Neuronal stem cell (in vitro differentiated cells): ENCODE data around the gene PRRT2.
"Not testable (repeated sequence)": the region's sequence is repeated elsewhere in the genome, so short reads cannot be mapped to it uniquely, and the experiment has no call there.

Source experiments
- DNase-seq: peaks from one replicate; pipeline ENCODE4 v3.0.0-alpha.2; 2013; ENCODE audit warnings: low spot score
- H2AFZ ChIP-seq: one replicate; pipeline ENCODE4 v1.6.1; 2013; ENCODE audit warnings: mild to moderate bottlenecking, low read length, inconsistent platforms
- H2AK5ac ChIP-seq: 2 replicates; pipeline ENCODE4 v1.6.1; 2013; ENCODE audit warnings: low read depth, mild to moderate bottlenecking, inconsistent platforms, low read length, moderate library complexity, mixed read lengths
- H2BK120ac ChIP-seq: 2 replicates; pipeline ENCODE4 v1.6.1; 2013; ENCODE audit warnings: low read depth, mild to moderate bottlenecking, inconsistent platforms, low read length, moderate library complexity, mixed read lengths
- H2BK12ac ChIP-seq: one replicate; pipeline ENCODE4 v1.6.1; 2013; ENCODE audit warnings: low read length, inconsistent platforms
- H2BK15ac ChIP-seq: 2 replicates; pipeline ENCODE4 v1.6.1; 2013; ENCODE audit warnings: mild to moderate bottlenecking, low read length, inconsistent platforms, mixed read lengths
- H2BK5ac ChIP-seq: one replicate; pipeline ENCODE4 v1.6.1; 2013; ENCODE audit warnings: inconsistent platforms, mild to moderate bottlenecking, low read length, moderate library complexity
- H3K14ac ChIP-seq: one replicate; pipeline ENCODE4 v1.6.1; 2013; ENCODE audit warnings: low read length, inconsistent platforms
- H3K18ac ChIP-seq: 2 replicates; pipeline ENCODE4 v1.6.1; 2013; ENCODE audit warnings: low read length, inconsistent platforms
- H3K23ac ChIP-seq: 2 replicates; pipeline ENCODE4 v1.6.1; 2013; ENCODE audit warnings: low read depth, mild to moderate bottlenecking, mixed read lengths, low read length, inconsistent platforms; ENCODE audit not compliant: poor library complexity
- H3K27ac ChIP-seq: replicated peaks from 3 replicates; pipeline ENCODE4 v1.5.1; 2013; ENCODE audit warnings: low read length, inconsistent platforms
- H3K27me3 ChIP-seq, 3 experiments: 2 replicates each; pipeline ENCODE4 v1.6.1; 2013; ENCODE audit warnings: low read length in 3 of 3, mild to moderate bottlenecking in 2 of 3, inconsistent platforms in 1 of 3, low read depth in 1 of 3, mixed read lengths in 1 of 3, moderate library complexity in 1 of 3; ENCODE audit not compliant: control insufficient read depth in 3 of 3, insufficient read depth in 3 of 3
- H3K36me3 ChIP-seq, 2 donors: replicated peaks in 1 of 2; 2 replicates each; pipeline ENCODE4 v1.6.1; 2013; ENCODE audit warnings: low read length in 2 of 2; ENCODE audit not compliant: control insufficient read depth in 2 of 2, insufficient read depth in 2 of 2
- H3K4ac ChIP-seq: 2 replicates; pipeline ENCODE4 v1.6.1; 2013; ENCODE audit warnings: inconsistent platforms, mild to moderate bottlenecking, low read length, moderate library complexity
- H3K4me1 ChIP-seq, 2 donors: 1 replicate in 1 of 2; 2 replicates in 1 of 2; pipeline ENCODE4 v1.6.1; 2013; ENCODE audit warnings: low read length in 2 of 2, low read depth in 1 of 2; ENCODE audit not compliant: control insufficient read depth in 2 of 2, insufficient read depth in 1 of 2
- H3K4me2 ChIP-seq: one replicate; pipeline ENCODE4 v1.6.1; 2013; ENCODE audit warnings: mild to moderate bottlenecking, low read length, inconsistent platforms; ENCODE audit not compliant: insufficient read depth, poor library complexity, severe bottlenecking
- H3K4me3 ChIP-seq, 2 donors: 2 replicates each; pipeline ENCODE4 v1.5.1; 2013; ENCODE audit warnings: low read length in 2 of 2, mild to moderate bottlenecking in 2 of 2, inconsistent platforms in 1 of 2, moderate library complexity in 1 of 2
- H3K79me1 ChIP-seq: one replicate; pipeline ENCODE4 v1.6.1; 2013; ENCODE audit warnings: low read depth, mild to moderate bottlenecking, inconsistent platforms, low read length, moderate library complexity
- H3K9ac ChIP-seq: one replicate; pipeline ENCODE4 v1.6.1; 2013; ENCODE audit warnings: mild to moderate bottlenecking, low read depth, low read length, inconsistent platforms; ENCODE audit not compliant: poor library complexity
- H3K9me3 ChIP-seq, 2 donors: replicated peaks in 1 of 2; 2 replicates each; pipeline versions ENCODE3 to v1.6.1; 2013; ENCODE audit warnings: low read length in 2 of 2, mild to moderate bottlenecking in 2 of 2, inconsistent platforms in 1 of 2, low read depth in 1 of 2, mixed read lengths in 1 of 2, moderate library complexity in 1 of 2; ENCODE audit not compliant: control insufficient read depth in 2 of 2, insufficient read depth in 1 of 2
- H4K8ac ChIP-seq: one replicate; pipeline ENCODE4 v1.6.1; 2013; ENCODE audit warnings: low read depth, mild to moderate bottlenecking, inconsistent platforms, low read length, moderate library complexity
- H4K91ac ChIP-seq: one replicate; pipeline ENCODE4 v1.6.1; 2013; ENCODE audit warnings: low read length, low read depth, mild to moderate bottlenecking, inconsistent platforms; ENCODE audit not compliant: poor library complexity
- WGBS, 2 donors: extraction: QIAGEN DNeasy Blood & Tissue Kit; methylation state at CpG; one replicate each; pipeline ENCODE4 v1.1.7; 2013; ENCODE audit warnings: missing lambda C conversion rate in 2 of 2, mixed read lengths in 1 of 2; ENCODE audit not compliant: insufficient read length in 2 of 2, insufficient replicate concordance in 1 of 2; ENCODE audit errors: extremely low coverage in 2 of 2; 5-methylcytosine and 5-hydroxymethylcytosine counted together

Gene PRRT2

DNA sequence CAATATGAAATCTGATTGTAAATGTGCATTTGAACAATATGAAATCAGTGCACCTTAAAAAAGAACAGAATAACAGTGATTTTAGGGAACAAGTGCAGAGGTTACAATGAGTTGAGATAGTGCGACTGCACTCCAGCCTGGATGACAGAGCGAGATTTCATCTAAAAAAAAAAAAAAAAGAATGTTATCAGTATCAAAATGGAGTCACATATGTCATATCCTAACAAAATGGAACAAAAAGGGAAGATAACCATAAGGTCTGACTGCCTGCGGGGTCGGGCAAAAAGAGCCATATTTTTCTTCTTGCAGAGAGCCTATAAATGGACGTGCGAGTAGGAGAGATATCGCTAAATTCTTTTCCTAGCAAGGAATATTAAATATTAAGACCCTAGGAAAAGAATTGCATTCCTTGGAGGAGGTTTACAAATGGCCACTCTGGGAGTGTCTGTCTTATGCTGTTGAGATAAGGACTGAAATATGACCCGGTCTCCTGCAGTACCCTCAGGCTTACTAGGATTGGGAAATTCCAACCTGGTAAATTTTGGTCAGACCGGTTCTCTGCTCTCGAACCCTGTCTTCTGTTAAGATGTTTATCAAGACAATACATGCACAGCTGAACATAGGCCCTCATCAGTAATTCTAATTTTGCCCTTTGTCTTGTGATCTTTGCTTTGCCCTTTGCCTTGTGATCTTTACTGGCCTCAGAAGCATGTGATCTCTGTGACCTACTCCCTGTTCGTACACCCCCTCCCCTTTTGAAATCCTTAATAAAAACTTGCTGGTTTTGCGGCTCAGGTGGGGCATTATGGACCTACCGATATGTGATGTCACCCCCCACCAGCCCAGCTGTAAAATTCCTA is 28.7 kb upstream of the PRRT2 start:
- H3K9ac ChIP-seq, H3K4me2 ChIP-seq, H3K23ac ChIP-seq, H3K4me1 ChIP-seq, H2BK5ac ChIP-seq, H4K91ac ChIP-seq, H2BK120ac ChIP-seq, H3K18ac ChIP-seq, H3K4ac ChIP-seq, H3K36me3 ChIP-seq, H2BK12ac ChIP-seq, H2AK5ac ChIP-seq, DNase-seq, H3K27ac ChIP-seq, H3K14ac ChIP-seq, H3K4me3 ChIP-seq, H3K9me3 ChIP-seq, H2BK15ac ChIP-seq, H4K8ac ChIP-seq, H3K79me1 ChIP-seq: not testable (repeated sequence)
- peak overlapping the region; percentile 3 for H2AFZ ChIP-seq
- no CpG with 5 or more reads among the region's 13 CpGs for WGBS, 2 donors
- H3K27me3 ChIP-seq: peaks cover 0 to 18% (median 0%) of the 10 kb centered on the region in 3 experiments

DNA sequence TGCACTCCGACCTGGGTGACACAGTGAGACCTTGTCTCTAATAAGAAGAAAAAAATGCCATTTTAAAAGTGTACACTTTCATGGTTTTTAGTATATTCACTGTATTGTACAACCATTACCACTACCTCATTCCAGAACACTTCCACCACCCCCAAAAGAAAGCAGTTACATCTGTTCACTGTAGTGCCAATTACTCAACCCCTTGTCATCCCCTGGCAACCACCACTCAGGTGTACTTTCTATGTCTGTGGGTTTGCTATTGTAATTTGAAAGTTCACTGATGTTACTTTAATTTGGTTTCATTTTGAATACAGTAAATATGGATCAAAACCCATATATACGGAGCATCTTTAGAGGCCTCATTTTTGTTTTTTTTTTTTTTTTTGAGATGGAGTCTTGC is 27.8 kb upstream of the PRRT2 start:
- Histone ChIP-seq H2BK120ac (no peak overlapping the region), H4K91ac (no peak overlapping the region)
- WGBS, 2 donors: no CpG with 5 or more reads among the region's 2 CpGs

DNA sequence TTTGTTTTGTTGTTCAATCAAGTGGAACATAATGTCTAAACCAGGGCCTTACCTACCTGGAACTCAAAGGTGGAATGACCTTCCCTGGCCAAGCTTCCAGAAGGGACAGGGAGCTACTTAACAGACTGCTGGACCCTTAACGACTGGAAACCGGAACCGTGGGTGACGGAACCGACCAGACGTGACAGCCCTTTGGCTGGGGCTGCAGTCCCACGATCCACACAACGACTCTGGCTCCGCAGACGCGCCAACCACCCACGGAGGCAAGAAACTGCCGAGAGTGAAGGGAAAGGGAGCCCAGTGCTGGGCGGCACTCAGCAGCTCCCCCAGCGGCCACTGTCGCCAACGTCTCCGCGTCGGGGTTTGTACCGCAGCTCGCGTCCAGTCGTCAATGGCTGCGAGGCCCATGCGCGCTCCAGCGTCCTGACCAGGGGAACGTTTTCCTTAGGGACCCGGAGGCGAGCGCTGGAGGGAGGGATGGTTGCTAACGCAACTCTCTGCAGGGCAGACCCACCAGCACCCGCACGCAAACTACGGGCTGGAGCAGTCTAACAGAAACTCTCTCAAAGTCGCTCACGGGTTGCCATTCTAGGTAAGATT is 27.0 kb upstream of the PRRT2 start:
- WGBS, 2 donors: no CpG with 5 or more reads among the region's 38 CpGs
- Histone ChIP-seq H3K9me3 (no peaks in the 10 kb centered on the region), H3K36me3 (no peaks in the 10 kb centered on the region), H2BK15ac (no peak overlapping the region), H2BK120ac (no peak overlapping the region), H4K91ac (no peak overlapping the region), H2AK5ac (no peak overlapping the region), H3K79me1 (peaks cover 2% of the 10 kb centered on the region), H3K4me1 (peaks cover 5 to 6% of the 10 kb centered on the region in 2 donors), H3K27ac (no peak overlapping the region), H3K18ac (peak overlapping the region; percentile 68), H3K4me3 (peak overlapping the region in 1 of 2 donors; percentile 32), H2BK5ac (no peak overlapping the region), H3K27me3 (peaks cover 0 to 14% (median 0%) of the 10 kb centered on the region in 3 experiments), H3K9ac (no peak overlapping the region), H3K4me2 (peak overlapping the region; percentile 34), H2AFZ (peak overlapping the region; percentile 60), H3K14ac (no peak overlapping the region), H3K4ac (no peak overlapping the region), H2BK12ac (no peak overlapping the region), H4K8ac (no peak overlapping the region), H3K23ac (no peak overlapping the region)
- peak; percentile 48 for DNase-seq

More for the DNA sequence above, 27.8 kb upstream of the PRRT2 start:
- Histone ChIP-seq H2AK5ac (no peak overlapping the region), H3K4me2 (no peak overlapping the region), H3K36me3 (no peaks in the 10 kb centered on the region), H3K9me3 (no peaks in the 10 kb centered on the region), H2BK15ac (no peak overlapping the region), H3K4me3 (no peak overlapping the region), H2BK5ac (no peak overlapping the region), H3K9ac (no peak overlapping the region), H3K4ac (no peak overlapping the region), H3K27ac (no peak overlapping the region), H3K27me3 (peaks cover 0 to 18% (median 0%) of the 10 kb centered on the region in 3 experiments), H3K79me1 (peaks cover 2% of the 10 kb centered on the region), H2BK12ac (no peak overlapping the region), H3K23ac (no peak overlapping the region), H2AFZ (no peak overlapping the region), H3K14ac (no peak overlapping the region), H3K4me1 (peaks cover 3 to 4% of the 10 kb centered on the region in 2 donors), H4K8ac (no peak overlapping the region), H3K18ac (no peak overlapping the region)
- DNase-seq: no peak

DNA sequence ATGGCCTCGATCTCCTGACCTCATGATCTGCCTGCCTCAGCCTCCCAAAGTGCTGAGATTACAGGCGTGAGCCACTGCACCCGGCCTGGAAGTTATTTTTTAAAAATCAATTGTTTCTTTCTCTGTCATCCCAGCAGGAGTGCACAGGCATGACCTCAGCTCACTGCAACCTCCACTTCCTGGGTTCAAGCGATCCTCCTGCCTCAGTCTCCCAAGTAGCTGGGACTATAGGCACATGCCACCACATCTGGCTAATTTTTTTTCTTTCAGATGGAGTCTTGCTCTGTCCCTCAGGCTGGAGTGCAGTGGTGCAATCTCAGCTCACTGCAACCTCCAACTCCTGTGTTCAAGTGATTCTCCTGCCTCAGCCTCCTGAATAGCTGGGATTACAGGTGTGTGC is 24.8 kb upstream of the PRRT2 start:
- H2BK120ac ChIP-seq, H2BK12ac ChIP-seq, H2BK15ac ChIP-seq, H3K9ac ChIP-seq, H3K79me1 ChIP-seq, H3K4me2 ChIP-seq, H2AK5ac ChIP-seq, H2AFZ ChIP-seq, H3K27ac ChIP-seq, DNase-seq, H4K8ac ChIP-seq, H3K23ac ChIP-seq, H3K9me3 ChIP-seq, H3K4ac ChIP-seq, H3K14ac ChIP-seq, H4K91ac ChIP-seq, H2BK5ac ChIP-seq, H3K18ac ChIP-seq, H3K36me3 ChIP-seq, H3K4me3 ChIP-seq, H3K27me3 ChIP-seq: not testable (repeated sequence)
- peaks cover 9 to 11% of the 10 kb centered on the region in 2 donors for H3K4me1 ChIP-seq
- WGBS, 2 donors: no CpG with 5 or more reads among the region's 4 CpGs
